Neural cell (in vitro differentiated cells): ENCODE data around the gene PHTF2. TPM values are rescaled to one million over a fixed set of nuclear protein-coding genes. Genes with fewer than 3 reads are reported as not detected.

Experiments used
- H2AFZ ChIP-seq: fragments of 200-600, 300-800 bp; sonication (generic), shearing (Covaris generic); 2 replicates; pipeline ENCODE4 v1.6.0; 2014; ENCODE audit warnings: low read depth, mild to moderate bottlenecking, antibody characterized with exemption, low read length, moderate library complexity
- H3F3A ChIP-seq: fragments of 200-600 bp; shearing (Covaris generic); 2 replicates; pipeline ENCODE4 v1.6.1; 2016; ENCODE audit warnings: mild to moderate bottlenecking, moderate library complexity, mixed read lengths, antibody characterized with exemption, low read length; ENCODE audit not compliant: insufficient read depth, poor library complexity, severe bottlenecking
- H3K27ac ChIP-seq: fragments of 200-600, 300-800 bp; sonication (generic), shearing (Covaris generic); 2 replicates; pipeline ENCODE4 v1.5.1; 2014; ENCODE audit warnings: mild to moderate bottlenecking, low read length, moderate library complexity
- H3K27me3 ChIP-seq: fragments of 300-800, 200-600 bp; sonication (generic), shearing (Covaris generic); 2 replicates; pipeline ENCODE4 v1.6.0; 2014; ENCODE audit warnings: mild to moderate bottlenecking, low read depth, low read length, moderate library complexity; ENCODE audit not compliant: insufficient read depth
- H3K36me3 ChIP-seq: fragments of 300-800, 200-600 bp; sonication (generic), shearing (Covaris generic); 2 replicates; pipeline ENCODE4 v1.5.1; 2014; ENCODE audit warnings: mild to moderate bottlenecking, antibody characterized with exemption, low read length, moderate library complexity; ENCODE audit not compliant: insufficient read depth
- H3K4me2 ChIP-seq: fragments of 300-800, 200-600 bp; sonication (generic), shearing (Covaris generic); 2 replicates; pipeline ENCODE4 v1.6.0; 2014; ENCODE audit warnings: mild to moderate bottlenecking, low read length
- H3K4me3 ChIP-seq: fragments of 300-800, 200-600 bp; sonication (generic), shearing (Covaris generic); 2 replicates; pipeline ENCODE4 v1.5.1; 2014; ENCODE audit warnings: mild to moderate bottlenecking, low read length, moderate library complexity
- H3K79me2 ChIP-seq: fragments of 200-600 bp; shearing (Covaris generic); replicated peaks from 2 replicates; pipeline ENCODE4 v1.6.0; 2014; ENCODE audit warnings: mild to moderate bottlenecking, low read length, moderate library complexity; ENCODE audit not compliant: insufficient read depth
- H3K9ac ChIP-seq: fragments of 300-800, 200-600 bp; sonication (generic), shearing (Covaris generic); 2 replicates; pipeline ENCODE4 v1.6.1; 2016; ENCODE audit warnings: mild to moderate bottlenecking, low read length, mixed read lengths
- H3K9me2 ChIP-seq: fragments of 200-600 bp; shearing (Covaris generic); 2 replicates; pipeline ENCODE4 v1.6.1; 2016; ENCODE audit warnings: mild to moderate bottlenecking, low read length, mixed read lengths; ENCODE audit not compliant: insufficient read depth
- H3K9me3 ChIP-seq: fragments of 200-600, 300-800 bp; sonication (generic), shearing (Covaris generic); 2 replicates; pipeline ENCODE4 v1.6.1; 2016; ENCODE audit warnings: mild to moderate bottlenecking, mixed run types, low read length, moderate library complexity, mixed read lengths
- H4K20me1 ChIP-seq: fragments of 200-600 bp; shearing (Covaris generic); 2 replicates; pipeline ENCODE4 v1.6.1; 2016; ENCODE audit warnings: mild to moderate bottlenecking, mixed run types; ENCODE audit not compliant: insufficient read depth
- EP300 ChIP-seq: fragments of 450-650 bp; conservative IDR thresholded peaks from 2 replicates; pipeline ENCODE4 v1.6.1; 2014; ENCODE audit warnings: antibody characterized with exemption, mild to moderate bottlenecking, moderate library complexity; ENCODE audit not compliant: poor library complexity, severe bottlenecking
- EZH2 ChIP-seq: fragments of 200-600, 300-800 bp; shearing (Covaris generic), sonication (generic); IDR thresholded peaks from 2 replicates; pipeline ENCODE4 v1.6.1; 2014; ENCODE audit warnings: antibody characterized with exemption, low read length, borderline replicate concordance, mild to moderate bottlenecking; ENCODE audit not compliant: insufficient read depth, poor library complexity, severe bottlenecking
- MXI1 ChIP-seq: fragments of 450-650 bp; conservative IDR thresholded peaks from 2 replicates; pipeline ENCODE4 v1.6.1; 2014; ENCODE audit warnings: antibody characterized with exemption, mild to moderate bottlenecking; ENCODE audit not compliant: poor library complexity, severe bottlenecking
- POLR2AphosphoS5 ChIP-seq: IDR thresholded peaks from 2 replicates; pipeline ENCODE4 v1.6.1; 2012
- RAD21 ChIP-seq: fragments of 450-650 bp; conservative IDR thresholded peaks from 2 replicates; pipeline ENCODE4 v1.6.1; 2014; ENCODE audit warnings: antibody characterized with exemption, mild to moderate bottlenecking, moderate library complexity
- REST ChIP-seq: IDR thresholded peaks from 2 replicates; pipeline ENCODE4 v1.6.1; 2012; ENCODE audit warnings: borderline replicate concordance
- SMC3 ChIP-seq: fragments of 450-650 bp; conservative IDR thresholded peaks from 2 replicates; pipeline ENCODE4 v1.6.1; 2014; ENCODE audit warnings: antibody characterized with exemption, mild to moderate bottlenecking, moderate library complexity; ENCODE audit not compliant: poor library complexity
- TAF1 ChIP-seq: IDR thresholded peaks from 2 replicates; pipeline ENCODE4 v1.6.1; 2012; ENCODE audit warnings: low read depth
- polyA plus RNA-seq: library from polyadenylated mRNA; depleted of rRNA; stranded (reverse); fragments of >200 nt; gene quantifications from 2 replicates; pipeline ENCODE4 v1.2.3, GENCODE V29; 2014
- TF ChIP-seq, protein P1 (sequence below): fragments of 450-650 bp; IDR thresholded peaks from 2 replicates; pipeline ENCODE4 v1.5.1; 2014; ENCODE audit warnings: antibody characterized with exemption, mild to moderate bottlenecking, moderate library complexity; ENCODE audit not compliant: poor library complexity, severe bottlenecking

The PHTF2 gene
- polyA plus RNA-seq, 1 donor from 2014 or later: 34.4 TPM

DNA sequence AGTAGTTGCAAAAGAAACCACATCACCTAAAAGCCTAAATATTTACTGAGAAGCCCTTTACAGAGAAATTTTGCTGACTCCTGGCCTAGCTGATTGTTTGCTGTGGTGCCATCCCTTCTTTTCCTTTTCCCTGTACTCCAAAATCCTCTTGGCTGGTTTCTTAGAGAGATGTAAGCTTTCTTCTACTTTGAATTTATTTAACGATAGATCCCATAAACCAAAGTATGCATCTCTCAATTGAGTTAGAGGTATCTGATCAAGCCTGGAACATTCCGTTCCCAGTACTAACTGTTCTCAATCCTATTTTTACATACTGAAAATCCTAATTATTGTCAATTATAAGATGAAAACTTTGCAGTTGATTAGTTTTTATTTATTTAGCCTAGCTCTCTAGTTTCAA, 6.6 kb upstream of the PHTF2 start:
- Histone ChIP-seq H3K27me3 (no peaks in the 10 kb centered on the region), H3F3A (no peaks in the 10 kb centered on the region), H3K27ac (no peak overlapping the region), H4K20me1 (no peaks in the 10 kb centered on the region), H3K9me3 (no peaks in the 10 kb centered on the region), H3K9me2 (no peaks in the 10 kb centered on the region), H3K4me2 (no peak overlapping the region), H3K79me2 (peaks cover 14% of the 10 kb centered on the region), H3K36me3 (no peaks in the 10 kb centered on the region), H3K4me3 (no peak overlapping the region), H3K9ac (no peak overlapping the region), H2AFZ (no peak overlapping the region)
- TF ChIP-seq EZH2 (no peak), REST (no peak), MXI1 (no peak), SMC3 (no peak), EP300 (no peak), RAD21 (no peak), POLR2AphosphoS5 (no peak), TAF1 (no peak)
- TF ChIP-seq, protein P1, sequence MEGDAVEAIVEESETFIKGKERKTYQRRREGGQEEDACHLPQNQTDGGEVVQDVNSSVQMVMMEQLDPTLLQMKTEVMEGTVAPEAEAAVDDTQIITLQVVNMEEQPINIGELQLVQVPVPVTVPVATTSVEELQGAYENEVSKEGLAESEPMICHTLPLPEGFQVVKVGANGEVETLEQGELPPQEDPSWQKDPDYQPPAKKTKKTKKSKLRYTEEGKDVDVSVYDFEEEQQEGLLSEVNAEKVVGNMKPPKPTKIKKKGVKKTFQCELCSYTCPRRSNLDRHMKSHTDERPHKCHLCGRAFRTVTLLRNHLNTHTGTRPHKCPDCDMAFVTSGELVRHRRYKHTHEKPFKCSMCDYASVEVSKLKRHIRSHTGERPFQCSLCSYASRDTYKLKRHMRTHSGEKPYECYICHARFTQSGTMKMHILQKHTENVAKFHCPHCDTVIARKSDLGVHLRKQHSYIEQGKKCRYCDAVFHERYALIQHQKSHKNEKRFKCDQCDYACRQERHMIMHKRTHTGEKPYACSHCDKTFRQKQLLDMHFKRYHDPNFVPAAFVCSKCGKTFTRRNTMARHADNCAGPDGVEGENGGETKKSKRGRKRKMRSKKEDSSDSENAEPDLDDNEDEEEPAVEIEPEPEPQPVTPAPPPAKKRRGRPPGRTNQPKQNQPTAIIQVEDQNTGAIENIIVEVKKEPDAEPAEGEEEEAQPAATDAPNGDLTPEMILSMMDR: no peak

DNA sequence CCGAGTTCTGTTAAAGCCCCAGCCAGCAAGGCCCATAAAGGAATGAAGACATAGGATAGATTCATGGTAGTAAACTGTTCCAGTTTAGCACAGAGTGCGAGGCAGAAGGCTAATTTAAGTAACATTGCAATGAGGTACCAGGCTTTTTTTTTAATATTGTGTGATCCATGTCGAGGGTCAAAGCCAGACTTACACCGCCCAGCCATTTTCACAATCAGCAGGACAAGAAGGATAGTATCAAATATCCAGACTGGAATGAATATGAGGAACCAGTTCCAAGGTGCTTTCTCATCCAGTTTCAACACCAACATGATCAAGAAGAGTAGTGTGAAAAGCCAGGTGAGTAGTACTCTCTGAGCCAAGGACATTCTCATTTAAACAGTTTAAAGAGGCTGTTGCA, 4.6 kb upstream of the PHTF2 start:
- no peak for TF ChIP-seq REST
- TF ChIP-seq SMC3: no peak
- H3K79me2 ChIP-seq: peaks cover 22% of the 10 kb centered on the region
- H3K4me3 ChIP-seq: no peak overlapping the region
- no peaks in the 10 kb centered on the region for H3K27me3 ChIP-seq
- no peaks in the 10 kb centered on the region for H3K9me2 ChIP-seq
- H3K36me3 ChIP-seq: no peaks in the 10 kb centered on the region
- no peak overlapping the region for H2AFZ ChIP-seq
- H3K9ac ChIP-seq: no peak overlapping the region
- H3K27ac ChIP-seq: no peak overlapping the region
- H3F3A ChIP-seq: no peaks in the 10 kb centered on the region
- H4K20me1 ChIP-seq: no peaks in the 10 kb centered on the region
- no peaks in the 10 kb centered on the region for H3K9me3 ChIP-seq
- H3K4me2 ChIP-seq: no peak overlapping the region
